Heart right ventricle (tissue), 16 donors: ENCODE data around the gene TMEM221. TPM values are rescaled to one million over a fixed set of nuclear protein-coding genes. Genes with fewer than 3 reads are reported as not detected.
A peak's percentile ranks its signal among the peaks of the same experiment; 100 is the strongest.
"Not testable (repeated sequence)": the region's sequence is repeated elsewhere in the genome, so short reads cannot be mapped to it uniquely, and the experiment has no call there.

Experiments used
- ATAC-seq, 8 donors: fragments of 200-7000 bp; cut with Tn5 transposase; one replicate each; pipeline ENCODE4 v1.9.1; 2020; ENCODE audit warnings: mild to moderate bottlenecking in 8 of 8, moderate library complexity in 8 of 8, moderate number of reproducible peaks in 1 of 8
- DNase-seq, 2 donors: peaks; one replicate each; pipeline ENCODE4 v3.0.0-alpha.2; 2020
- H3K27ac ChIP-seq, 10 donors: fragments of 200-600 bp; sonication (generic) in 2 of 10; one replicate each; pipeline versions ENCODE4 v1.5.0 to v1.8.0; 2020 to 2022; ENCODE audit warnings: mild to moderate bottlenecking in 3 of 10
- H3K27me3 ChIP-seq, 7 donors: fragments of 200-600 bp; one replicate each; pipeline ENCODE4 v1.8.0; 2021 to 2022; ENCODE audit warnings: mild to moderate bottlenecking in 2 of 7
- H3K36me3 ChIP-seq, 9 donors: fragments of 200-600 bp; sonication (generic) in 1 of 9; one replicate each; pipeline versions ENCODE4 v1.5.0 to v1.8.0; 2020 to 2022; ENCODE audit warnings: mild to moderate bottlenecking in 2 of 9
- H3K4me1 ChIP-seq, 9 donors: fragments of 200-600 bp; sonication (generic) in 1 of 9; one replicate each; pipeline versions ENCODE4 v1.5.0 to v1.8.0; 2020 to 2022; ENCODE audit warnings: mild to moderate bottlenecking in 4 of 9
- H3K4me3 ChIP-seq, 10 donors: fragments of 200-600 bp; sonication (generic) in 2 of 10; one replicate each; pipeline versions ENCODE4 v1.5.0 to v1.8.0; 2020 to 2022; ENCODE audit warnings: mild to moderate bottlenecking in 7 of 10, moderate library complexity in 2 of 10
- H3K9me3 ChIP-seq, 11 donors: fragments of 200-600 bp in 10 of 11; sonication (generic) in 2 of 11; one replicate each; pipeline versions ENCODE4 v1.5.0 to v1.8.0; 2013 to 2022; ENCODE audit warnings: mild to moderate bottlenecking in 2 of 11, control low read depth in 1 of 11, moderate library complexity in 1 of 11
- WGBS, 2 donors: extraction: QIAGEN DNeasy Blood & Tissue Kit; methylation state at CpG; one replicate each; pipeline ENCODE4 v1.1.7; 2013; ENCODE audit warnings: inconsistent platforms in 1 of 2; 5-methylcytosine and 5-hydroxymethylcytosine counted together
- intact Hi-C, 10 donors: fragments of 100-400 bp; cut with DNase I; formaldehyde crosslinking; loops; one replicate each; pipeline versions ENCODE4 v1.11.1 to v1.14.2; 2022
- polyA plus RNA-seq, 2 donors: library from polyadenylated mRNA; stranded (reverse); fragments of 200-250 nt; gene quantifications; one replicate each; pipeline ENCODE4 v1.2.3, GENCODE V29; 2013
- total RNA-seq, 10 donors: library from RNA; stranded (reverse); fragmentation: NEBNext Ultra II Directional in 3 of 10; extraction: Animal tissue kit (Norgen Biotek cat#: 25700) in 3 of 10; gene quantifications; one replicate each; pipeline versions ENCODE4 v1.2.1 to v1.2.4, GENCODE V29; 2021 to 2023
- TF ChIP-seq, protein P1 (sequence below), 9 donors: fragments of 200-600 bp; sonication (generic) in 2 of 9; IDR thresholded peaks; one replicate each; pipeline versions ENCODE4 v1.5.0 to v1.8.0; 2021 to 2022; ENCODE audit warnings: antibody characterized with exemption in 9 of 9, mild to moderate bottlenecking in 5 of 9, moderate library complexity in 1 of 9
- donor health status: Arrhythmogenic right ventricular cardiomyopathy.
- donor health status: ischemic (EF 13 %, LVEDD 7.1; RV severe dilation, severe dysfunction).
- donor health status: healthy with polysubstance abuse.
- donor health status: DM: no; HTN: yes; CAD: no.
- donor health status: DM: no; HTN: no; CAD: no.
- donor health status: ischemic (EF 25% LVEDD 6.9; RV normal size, moderate dysfunction).
- donor health status: ischemic (EF 25% LVEDD 5.7; RV mildly dilated, moderate dysfunction).
- donor health status: healthy.
- donor health status: DM: yes; HTN: yes; CAD: no.
- donor health status: Ischemic cardiomyopathy.
- donor health status: ischemic (EF 35%, LVEDD 5.7; RV mildly dilated, moderate dysfunction).
- donor health status: nonischemic (EF 11% LVEDD 7.7; RV severe dilation, severe dysfunction).
- donor health status: DM: yes; HTN: yes; CAD: no.
- donor health status: PGD.
- donor health status: ischemic (EF 29% LVEDD 5.4; RV normal size, mild dysfunction).
- donor health status: nonischemic (EF 23%, LVEDD 6.1; RV moderate dilation, normal function).

The TMEM221 gene
- total and polyA plus RNA-seq, 12 donors: 0.03 to 0.20 (median 0.12) TPM; not detected in 9

DNA sequence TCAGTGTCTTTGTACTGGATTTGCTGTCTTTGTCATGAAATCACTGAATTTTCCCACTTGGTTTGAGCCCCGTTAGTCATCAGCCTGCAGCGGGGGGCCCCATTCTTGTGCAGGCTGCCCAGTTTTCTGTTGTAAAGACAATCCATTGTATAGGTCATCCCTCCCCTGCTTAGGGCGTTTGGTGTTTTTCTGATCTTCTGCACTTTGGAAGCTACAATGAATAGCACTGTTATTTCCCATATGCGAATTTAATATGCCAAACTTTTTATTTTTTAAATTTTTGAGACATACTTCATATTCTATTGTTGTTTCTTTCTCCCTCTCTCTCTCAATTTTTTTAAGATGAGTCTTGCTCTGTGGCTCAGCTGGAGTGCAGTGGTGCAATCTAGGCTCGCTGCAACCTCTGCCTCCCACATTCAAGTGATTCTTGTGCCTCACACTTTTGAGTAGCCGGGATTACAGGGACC is 30.9 kb upstream of the TMEM221 start:
- intact Hi-C loops: no loop called here
- ATAC-seq: no peak
- H3K4me3 ChIP-seq: no peak overlapping the region
- H3K27me3 ChIP-seq: no peaks in the 10 kb centered on the region
- no peaks in the 10 kb centered on the region for H3K9me3 ChIP-seq
- 72 to 78% methylated on average over 6 of the region's 6 CpGs for WGBS, 2 donors
- TF ChIP-seq, protein P1, sequence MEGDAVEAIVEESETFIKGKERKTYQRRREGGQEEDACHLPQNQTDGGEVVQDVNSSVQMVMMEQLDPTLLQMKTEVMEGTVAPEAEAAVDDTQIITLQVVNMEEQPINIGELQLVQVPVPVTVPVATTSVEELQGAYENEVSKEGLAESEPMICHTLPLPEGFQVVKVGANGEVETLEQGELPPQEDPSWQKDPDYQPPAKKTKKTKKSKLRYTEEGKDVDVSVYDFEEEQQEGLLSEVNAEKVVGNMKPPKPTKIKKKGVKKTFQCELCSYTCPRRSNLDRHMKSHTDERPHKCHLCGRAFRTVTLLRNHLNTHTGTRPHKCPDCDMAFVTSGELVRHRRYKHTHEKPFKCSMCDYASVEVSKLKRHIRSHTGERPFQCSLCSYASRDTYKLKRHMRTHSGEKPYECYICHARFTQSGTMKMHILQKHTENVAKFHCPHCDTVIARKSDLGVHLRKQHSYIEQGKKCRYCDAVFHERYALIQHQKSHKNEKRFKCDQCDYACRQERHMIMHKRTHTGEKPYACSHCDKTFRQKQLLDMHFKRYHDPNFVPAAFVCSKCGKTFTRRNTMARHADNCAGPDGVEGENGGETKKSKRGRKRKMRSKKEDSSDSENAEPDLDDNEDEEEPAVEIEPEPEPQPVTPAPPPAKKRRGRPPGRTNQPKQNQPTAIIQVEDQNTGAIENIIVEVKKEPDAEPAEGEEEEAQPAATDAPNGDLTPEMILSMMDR (IDR thresholded peaks at IDR 0.05): no peak
- peaks cover 0 to 13% (median 0%) of the 10 kb centered on the region in 9 donors for H3K36me3 ChIP-seq
- H3K27ac ChIP-seq: peak overlapping the region in 2 of 10 donors; percentile 20 to 47
- peaks cover 3 to 50% (median 23%) of the 10 kb centered on the region in 9 donors for H3K4me1 ChIP-seq
- DNase-seq: no peak

DNA sequence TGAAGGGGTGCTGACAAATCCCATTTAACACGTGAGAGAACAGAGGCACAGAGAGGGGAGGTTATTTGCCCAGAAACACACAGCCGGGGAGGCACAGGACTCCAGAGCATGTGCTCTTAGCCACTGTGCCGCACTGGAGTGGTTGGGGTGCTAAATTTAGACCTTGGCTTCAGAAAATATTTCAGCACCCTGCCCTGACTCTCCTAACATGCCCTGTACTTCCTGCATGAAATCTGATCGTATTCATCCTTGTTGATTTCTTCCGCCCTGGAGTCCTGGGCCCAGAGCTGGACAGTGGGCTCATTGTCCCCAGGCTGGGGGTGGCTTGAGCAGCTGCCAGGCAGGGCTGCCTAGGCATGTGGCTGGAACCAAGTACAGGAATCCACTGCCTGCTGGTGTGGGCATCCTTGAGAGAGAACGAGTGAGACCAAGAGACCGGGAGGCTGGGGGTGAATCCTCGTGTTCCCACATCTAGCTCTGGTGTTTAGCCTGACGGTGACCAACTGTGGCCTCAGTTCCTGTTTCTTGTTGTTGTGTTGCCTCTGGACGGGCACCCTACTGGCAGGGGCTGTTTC is 27.2 kb upstream of the TMEM221 start:
- Histone ChIP-seq H3K27me3 (no peaks in the 10 kb centered on the region), H3K9me3 (no peaks in the 10 kb centered on the region), H3K36me3 (peaks cover 0 to 12% (median 0%) of the 10 kb centered on the region in 9 donors), H3K27ac (peak overlapping the region in 9 of 10 donors; percentile 41 to 79 (median 69)), H3K4me1 (peaks cover 10 to 57% (median 27%) of the 10 kb centered on the region in 9 donors), H3K4me3 (no peak overlapping the region)
- intact Hi-C loops: no loop called here
- ATAC-seq (peak; percentile 54 to 91 (median 78)), DNase-seq (peak; percentile 50 to 61)
- TF ChIP-seq, protein P1 (IDR thresholded peaks at IDR 0.05): no peak
- 28 to 34% methylated on average over 10 of the region's 10 CpGs for WGBS, 2 donors

DNA sequence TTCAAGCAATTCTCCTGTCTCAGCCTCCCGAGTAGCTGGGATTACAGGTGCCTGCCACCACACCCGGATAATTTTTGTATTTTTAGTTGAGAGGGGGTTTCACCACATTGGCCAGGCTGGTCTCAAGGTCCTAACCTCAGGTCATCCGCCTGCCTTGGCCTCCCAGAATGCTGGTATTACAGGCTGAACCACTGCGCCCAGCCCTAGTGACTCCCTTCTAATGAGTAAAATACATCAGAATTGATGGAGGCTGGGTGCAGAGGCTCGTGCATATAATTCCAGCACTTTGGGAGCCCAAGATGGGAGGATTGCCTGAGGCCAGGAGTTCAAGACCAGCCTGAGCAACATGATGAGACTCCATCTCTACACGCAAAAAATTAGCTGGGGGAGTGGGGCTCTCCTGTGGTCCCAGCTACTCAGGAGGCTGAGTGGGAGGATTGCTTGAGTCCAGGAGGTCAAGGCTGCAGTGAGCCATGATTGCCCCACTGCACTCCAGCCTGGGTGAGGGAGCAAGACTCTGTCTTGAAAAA is 26.6 kb upstream of the TMEM221 start:
- H3K9me3 ChIP-seq, H3K27me3 ChIP-seq, intact Hi-C loops, ATAC-seq, H3K4me3 ChIP-seq, DNase-seq: not testable (repeated sequence)
- peaks cover 0 to 12% (median 0%) of the 10 kb centered on the region in 9 donors for H3K36me3 ChIP-seq
- peaks cover 10 to 51% (median 27%) of the 10 kb centered on the region in 9 donors for H3K4me1 ChIP-seq
- H3K27ac ChIP-seq: peak overlapping the region in 9 of 10 donors; percentile 9 to 79 (median 64)
- 78 to 81% methylated on average over 6 of the region's 6 CpGs for WGBS, 2 donors

DNA sequence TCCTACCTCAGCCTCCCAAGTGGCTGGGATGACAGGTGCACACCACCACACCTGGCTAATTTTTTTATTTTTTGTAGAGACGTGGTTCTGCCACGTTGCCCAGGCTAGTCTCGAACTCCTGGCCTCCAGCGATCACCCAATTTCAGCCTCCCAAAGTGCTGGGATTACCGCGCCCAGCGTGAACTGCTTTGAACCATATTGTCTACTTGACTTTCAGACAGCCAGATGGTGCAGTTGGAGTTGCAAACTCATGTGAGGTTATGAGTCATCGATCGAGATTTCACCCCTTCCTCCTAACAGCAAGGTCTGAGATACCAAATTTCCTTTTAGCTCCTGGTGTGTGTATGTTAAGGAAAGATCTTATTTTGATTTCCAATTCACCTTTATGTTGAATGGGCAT is 24.6 kb upstream of the TMEM221 start:
- peaks cover 0 to 12% (median 0%) of the 10 kb centered on the region in 9 donors for H3K36me3 ChIP-seq
- H3K9me3 ChIP-seq: no peaks in the 10 kb centered on the region
- intact Hi-C loops: loop anchor here in 1 of 10 donors (5.0 kb wide), 1 partner anchor 39 kb away; the partner anchor contains the start of gene PGLS
- peaks cover 10 to 55% (median 38%) of the 10 kb centered on the region in 9 donors for H3K4me1 ChIP-seq
- 82 to 84% methylated on average over 9 of the region's 9 CpGs for WGBS, 2 donors
- no peak overlapping the region for H3K4me3 ChIP-seq
- TF ChIP-seq, protein P1 (IDR thresholded peaks at IDR 0.05): peak in 1 of 9 donors; percentile 8
- H3K27ac ChIP-seq: peak overlapping the region in 5 of 10 donors; percentile 22 to 56 (median 31)
- ATAC-seq (no peak), DNase-seq (no peak)
- H3K27me3 ChIP-seq: no peaks in the 10 kb centered on the region
